ENCODE results near the gene CCDC12. TPM values are rescaled to one million over a fixed set of nuclear protein-coding genes. Genes with fewer than 3 reads are reported as not detected.
A peak's percentile ranks its signal among the peaks of the same experiment; 100 is the strongest.

Gene CCDC12
- total and polyA plus RNA-seq, 9 of the 15 experiments (the other 6 are each of a cell fraction or from before 2014, with no cell fraction given), result 8.9 to 201 (median 86.9) TPM

- TF ChIP-seq, protein P1, sequence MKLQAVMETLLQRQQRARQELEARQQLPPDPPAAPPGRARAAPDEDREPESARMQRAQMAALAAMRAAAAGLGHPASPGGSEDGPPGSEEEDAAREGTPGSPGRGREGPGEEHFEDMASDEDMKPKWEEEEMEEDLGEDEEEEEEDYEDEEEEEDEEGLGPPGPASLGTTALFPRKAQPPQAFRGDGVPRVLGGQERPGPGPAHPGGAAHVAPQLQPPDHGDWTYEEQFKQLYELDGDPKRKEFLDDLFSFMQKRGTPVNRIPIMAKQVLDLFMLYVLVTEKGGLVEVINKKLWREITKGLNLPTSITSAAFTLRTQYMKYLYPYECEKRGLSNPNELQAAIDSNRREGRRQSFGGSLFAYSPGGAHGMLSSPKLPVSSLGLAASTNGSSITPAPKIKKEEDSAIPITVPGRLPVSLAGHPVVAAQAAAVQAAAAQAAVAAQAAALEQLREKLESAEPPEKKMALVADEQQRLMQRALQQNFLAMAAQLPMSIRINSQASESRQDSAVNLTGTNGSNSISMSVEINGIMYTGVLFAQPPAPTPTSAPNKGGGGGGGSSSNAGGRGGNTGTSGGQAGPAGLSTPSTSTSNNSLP (IDR thresholded peaks at IDR 0.05; ENCODE audit: borderline replicate concordance, low read depth, low read length), result peak; percentile 37; the same call in 1 of the 2 replicates
- no peak for TF ChIP-seq PPARD (CRISPR knock-in tag; IDR thresholded peaks at IDR 0.05)
- TF ChIP-seq FOXK2 (conservative IDR thresholded peaks at IDR 0.05 in 1 of 2, IDR thresholded peaks at IDR 0.05 in 1 of 2; ENCODE audit: low read depth in 2 of 2), result peak; percentile 39 to 63; a peak in 1 of 4 replicates
- peak; percentile 50; the same call in 1 of the 2 replicates for TF ChIP-seq BHLHE40 (IDR thresholded peaks at IDR 0.05; ENCODE audit: low read length)
- peak; percentile 86 for TF ChIP-seq CBFA2T3 (IDR thresholded peaks at IDR 0.05)
- peak; percentile 85 for TF ChIP-seq EP300 (IDR thresholded peaks at IDR 0.05; ENCODE audit: low read length)
- no peak for TF ChIP-seq ZFX (CRISPR knock-in tag; IDR thresholded peaks at IDR 0.05)
- no peak for TF ChIP-seq ZKSCAN3 (CRISPR knock-in tag; IDR thresholded peaks at IDR 0.05)
- TF ChIP-seq MAZ (CRISPR knock-in tag; conservative IDR thresholded peaks at IDR 0.05 in 1 of 2, IDR thresholded peaks at IDR 0.05 in 1 of 2), result peak in 1 of 2 experiments; percentile 45; a peak in 2 of 4 replicates
- TF ChIP-seq ILK (tag; IDR thresholded peaks at IDR 0.05; ENCODE audit: borderline replicate concordance, low read depth), result no peak
- TF ChIP-seq PRMT5 (CRISPR knock-in tag; IDR thresholded peaks at IDR 0.05), result no peak
- TF ChIP-seq CHD2 (IDR thresholded peaks at IDR 0.05; ENCODE audit: low read depth, low read length), result 0 out of 2 replicates have a peak, but pooled peaks have one; percentile 44
- TF ChIP-seq LEF1 (IDR thresholded peaks at IDR 0.05), result 0 out of 2 replicates have a peak, but pooled peaks have one; percentile 52
- TF ChIP-seq SOX6 (IDR thresholded peaks at IDR 0.05), result peak; percentile 59; the same call in 1 of the 2 replicates
- no peak for TF ChIP-seq STAT5B (CRISPR knock-in tag; IDR thresholded peaks at IDR 0.05)
- peak; percentile 9; the same call in 1 of the 2 replicates for TF ChIP-seq NFE2 (IDR thresholded peaks at IDR 0.05; ENCODE audit: low read depth)
- TF ChIP-seq, protein P2, sequence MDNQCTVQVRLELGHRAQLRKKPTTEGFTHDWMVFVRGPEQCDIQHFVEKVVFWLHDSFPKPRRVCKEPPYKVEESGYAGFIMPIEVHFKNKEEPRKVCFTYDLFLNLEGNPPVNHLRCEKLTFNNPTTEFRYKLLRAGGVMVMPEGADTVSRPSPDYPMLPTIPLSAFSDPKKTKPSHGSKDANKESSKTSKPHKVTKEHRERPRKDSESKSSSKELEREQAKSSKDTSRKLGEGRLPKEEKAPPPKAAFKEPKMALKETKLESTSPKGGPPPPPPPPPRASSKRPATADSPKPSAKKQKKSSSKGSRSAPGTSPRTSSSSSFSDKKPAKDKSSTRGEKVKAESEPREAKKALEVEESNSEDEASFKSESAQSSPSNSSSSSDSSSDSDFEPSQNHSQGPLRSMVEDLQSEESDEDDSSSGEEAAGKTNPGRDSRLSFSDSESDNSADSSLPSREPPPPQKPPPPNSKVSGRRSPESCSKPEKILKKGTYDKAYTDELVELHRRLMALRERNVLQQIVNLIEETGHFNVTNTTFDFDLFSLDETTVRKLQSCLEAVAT (IDR thresholded peaks at IDR 0.05), result 0 out of 4 replicates have a peak, but pooled peaks of 1 of the 2 experiments have one; percentile 62
- TF ChIP-seq NCOA1 (IDR thresholded peaks at IDR 0.05; ENCODE audit: low read depth), result peak; percentile 36; the same call in 1 of the 2 replicates
- TF ChIP-seq ZNF766 (CRISPR knock-in tag; conservative IDR thresholded peaks at IDR 0.05), result 0 out of 2 replicates have a peak, but pooled peaks have one; percentile 44
- TF ChIP-seq NEUROD1 (IDR thresholded peaks at IDR 0.05; ENCODE audit: borderline replicate concordance, low read depth, low read length, partially characterized antibody), result peak; percentile 55
These were observed 41.2 kb downstream of the CCDC12 start (continued) for GRCh38 chr3:46935168-46935858.
